Left colon (tissue), 2 donors: ENCODE results near the gene CDC73. TPM values are rescaled to one million over a fixed set of nuclear protein-coding genes. Genes with fewer than 3 reads are reported as not detected.

Experiments
- microRNA-seq, 2 donors: library from miRNA; unstranded; fragments of <30 nt; microRNA quantifications; one replicate each; pipeline versions ENCODE4 v1.1.0 to v1.2.0, GENCODE V29; 2020
- total RNA-seq, 2 donors: library from RNA; stranded (reverse); fragmentation: NEBNext Ultra II Directional; extraction: Animal tissue kit (Norgen Biotek cat#: 25700); gene quantifications; one replicate each; pipeline ENCODE4 v1.2.1, GENCODE V29; 2021
- donor health status: DM: no; HTN: no; CAD: no.
- donor health status: DM: yes; HTN: yes; CAD: no.

CDC73 gene
- total RNA-seq, 2 donors from 2014 or later: 44.8 to 46.2 TPM

Small RNA genes within 50 kb of the gene (microRNA-seq; reads per million reads assigned to microRNA genes)
- 0 reads per million in 2 donors for gene MIR1278

Other genes with a start within 250 kb of the CDC73 start
- 10 to 100 TPM; 27.5 to 28.2 TPM for gene UCHL5, start 62.7 kb upstream of the CDC73 start, total RNA-seq
- gene RO60, start 62.4 kb upstream of the CDC73 start, total RNA-seq: 10 to 100 TPM; 36.4 to 47.2 TPM
- 10 to 100 TPM; 19.5 to 25.3 TPM for gene GLRX2, start 16.6 kb upstream of the CDC73 start, total RNA-seq
- gene B3GALT2, start 64.6 kb downstream of the CDC73 start, total RNA-seq: under 1 TPM; 0.46 to 0.50 TPM